Stimulated activated CD4-positive, alpha-beta T cell treated with anti-CD3 and anti-CD28 coated beads, TNF-alpha, amount 100 ng/mL, for 1 hour (primary cell): ENCODE measurements around the gene DAZ3.
"Not testable (repeated sequence)": the region's sequence is repeated elsewhere in the genome, so short reads cannot be mapped to it uniquely, and the experiment has no call there.

ENCODE experiments used
- DNase-seq, 3 donors: peaks; one replicate each; pipeline ENCODE4 v3.0.0-alpha.2; 2020; ENCODE audit warnings: low read depth in 3 of 3, low spot score in 1 of 3

The DAZ3 gene, protein sequence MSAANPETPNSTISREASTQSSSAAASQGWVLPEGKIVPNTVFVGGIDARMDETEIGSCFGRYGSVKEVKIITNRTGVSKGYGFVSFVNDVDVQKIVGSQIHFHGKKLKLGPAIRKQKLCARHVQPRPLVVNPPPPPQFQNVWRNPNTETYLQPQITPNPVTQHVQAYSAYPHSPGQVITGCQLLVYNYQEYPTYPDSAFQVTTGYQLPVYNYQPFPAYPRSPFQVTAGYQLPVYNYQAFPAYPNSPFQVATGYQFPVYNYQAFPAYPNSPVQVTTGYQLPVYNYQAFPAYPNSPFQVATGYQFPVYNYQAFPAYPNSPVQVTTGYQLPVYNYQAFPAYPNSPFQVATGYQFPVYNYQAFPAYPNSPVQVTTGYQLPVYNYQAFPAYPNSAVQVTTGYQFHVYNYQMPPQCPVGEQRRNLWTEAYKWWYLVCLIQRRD

DNA sequence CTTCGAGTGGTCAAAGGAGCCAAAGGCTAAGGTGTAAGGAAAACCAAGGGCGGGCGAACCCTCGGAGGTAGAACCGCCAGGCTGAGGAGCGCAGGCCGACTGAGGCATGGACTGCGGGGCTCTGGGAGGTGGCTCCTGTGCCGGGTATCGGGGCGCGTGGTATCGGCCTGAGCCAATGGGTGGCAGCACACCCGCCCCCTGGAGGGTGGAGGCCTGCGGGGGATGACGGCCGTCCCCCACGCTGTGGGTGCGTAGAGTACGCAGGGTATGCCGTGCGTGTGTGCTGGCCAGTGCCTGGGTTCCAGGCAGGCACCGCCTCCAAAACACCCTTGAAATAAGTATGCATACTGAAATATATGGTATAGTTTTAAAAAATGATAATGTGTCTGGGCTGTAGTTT lies at the start of gene DAZ3:
TSS of gene DAZ3 (minus strand) at position 101 of the 400 bp plus-strand sequence. CDS start 208 bp downstream, outside the sequence.
- DNase-seq, result not testable (repeated sequence)

DNA sequence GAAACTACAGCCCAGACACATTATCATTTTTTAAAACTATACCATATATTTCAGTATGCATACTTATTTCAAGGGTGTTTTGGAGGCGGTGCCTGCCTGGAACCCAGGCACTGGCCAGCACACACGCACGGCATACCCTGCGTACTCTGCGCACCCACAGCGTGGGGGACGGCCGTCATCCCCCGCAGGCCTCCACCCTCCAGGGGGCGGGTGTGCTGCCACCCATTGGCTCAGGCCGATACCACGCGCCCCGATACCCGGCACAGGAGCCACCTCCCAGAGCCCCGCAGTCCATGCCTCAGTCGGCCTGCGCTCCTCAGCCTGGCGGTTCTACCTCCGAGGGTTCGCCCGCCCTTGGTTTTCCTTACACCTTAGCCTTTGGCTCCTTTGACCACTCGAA lies 20.4 kb upstream of the DAZ3 start, which contains the start of gene DAZ4:
TSS of gene DAZ4 (plus strand) at position 301 of the 400 bp plus-strand sequence. CDS start 208 bp downstream, outside the sequence.
- not testable (repeated sequence) for DNase-seq

GRCh38 chrY:24825069-24825468 lies 11.9 kb upstream of the DAZ3 start:
- DNase-seq, result not testable (repeated sequence)

DNA sequence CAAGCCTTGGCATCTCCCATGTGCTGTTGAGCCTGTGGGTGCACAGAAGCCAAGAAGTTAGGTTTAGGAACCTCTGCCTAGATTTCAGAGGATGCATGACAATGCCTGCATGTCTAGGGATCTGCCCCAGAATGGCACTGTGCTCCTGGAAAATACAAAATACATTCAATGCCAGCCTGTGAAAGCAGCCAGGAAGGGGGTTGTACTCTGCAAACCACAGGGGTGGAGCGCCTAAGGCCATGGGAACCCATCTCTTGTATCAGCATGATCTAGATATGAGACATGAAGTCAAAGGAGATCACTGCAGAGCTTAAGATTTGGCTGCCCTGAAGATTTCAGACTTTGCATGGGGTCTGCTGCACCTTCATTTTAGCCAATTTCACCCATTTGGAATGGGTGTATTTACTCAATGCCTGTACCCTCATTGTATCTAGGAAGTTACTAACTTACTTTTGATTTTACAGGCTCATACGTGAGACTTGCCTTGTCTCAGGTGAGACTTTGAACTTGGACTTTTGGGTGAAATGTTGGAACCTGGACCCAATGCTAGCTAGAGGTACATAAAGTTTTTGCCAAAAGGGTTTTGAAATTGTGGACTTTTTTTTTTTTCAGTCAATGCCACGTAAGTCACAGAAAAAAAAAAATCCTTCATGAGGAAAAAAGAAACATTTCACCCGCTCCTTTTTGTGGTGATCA lies 11.1 kb upstream of the DAZ3 start:
- DNase-seq, result not testable (repeated sequence)

- DNase-seq, result not testable (repeated sequence)
Measured at GRCh38 chrY:24821836-24822235, 8.6 kb upstream of the DAZ3 start.
